22Rv1 (cell line): ENCODE data around the gene CYP17A1.
"Not testable (repeated sequence)": the region's sequence is repeated elsewhere in the genome, so short reads cannot be mapped to it uniquely, and the experiment has no call there.

Source experiments
- CTCF ChIP-seq: fragments of 450-650 bp; IDR thresholded peaks from 2 replicates; pipeline ENCODE4 v1.5.1; 2017; ENCODE audit warnings: mild to moderate bottlenecking
- ZFX ChIP-seq: fragments of 450-650 bp; IDR thresholded peaks from 2 replicates; pipeline ENCODE4 v1.6.1; 2017; ENCODE audit warnings: antibody characterized with exemption, borderline replicate concordance

DNA sequence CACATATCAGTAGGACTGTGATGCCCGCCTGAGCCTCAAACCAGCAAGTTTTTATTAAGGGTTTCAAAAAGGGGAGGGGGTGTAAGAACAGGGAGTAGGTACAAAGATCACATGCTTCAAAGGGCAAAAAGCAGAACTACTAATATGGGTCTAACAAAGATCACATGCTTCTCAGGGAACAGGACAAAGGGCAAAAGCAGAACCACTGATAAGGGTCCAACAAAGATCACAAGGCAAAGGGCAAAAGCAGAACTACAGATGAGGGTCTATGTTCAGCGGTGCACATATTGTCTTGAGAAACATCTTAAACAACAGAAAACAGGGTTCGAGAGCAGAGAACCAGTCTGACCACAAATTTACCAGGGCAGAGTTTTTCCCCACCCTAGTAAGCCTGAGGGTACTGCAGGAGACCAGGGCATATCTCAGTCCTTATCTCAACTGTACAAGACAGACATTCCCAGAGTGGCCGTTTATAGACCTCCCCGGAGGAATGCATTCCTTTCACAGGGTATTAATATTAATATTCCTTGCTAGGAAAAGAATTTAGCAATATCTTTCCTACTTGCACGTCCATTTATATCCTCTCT lies 7.1 kb upstream of the CYP17A1 start:
- not testable (repeated sequence) for TF ChIP-seq CTCF, ZFX
